OCI-LY1 (cell line): Measurements from ENCODE around the gene CRYBG1.

Experiments used
- CTCF ChIP-seq: fragments of 200-600 bp; sonication (generic), shearing (Covaris generic); IDR thresholded peaks from 2 replicates; pipeline ENCODE4 v1.5.1; 2017; ENCODE audit warnings: mild to moderate bottlenecking, antibody characterized with exemption, low read length, moderate library complexity, mixed read lengths
- EZH2 ChIP-seq: fragments of 200-600 bp; sonication (generic), shearing (Covaris generic); IDR thresholded peaks from 2 replicates; pipeline ENCODE4 v1.8.0; 2017; ENCODE audit warnings: borderline replicate concordance, mixed run types, mild to moderate bottlenecking, antibody characterized with exemption, low read length, moderate library complexity, mixed read lengths

- TF ChIP-seq EZH2 (no peak), CTCF (no peak)
These were observed 167.5 kb downstream of the CRYBG1 start for GRCh38 chr6:106527979-106528378.
